HG02759 (cell line): Measurements from ENCODE around the gene DCP2.
"Not testable (repeated sequence)": the region's sequence is repeated elsewhere in the genome, so short reads cannot be mapped to it uniquely, and the experiment has no call there.

Experiments used
- ATAC-seq: cut with Tn5 transposase; IDR thresholded peaks from one replicate; pipeline ENCODE4 v1.9.1; 2021; ENCODE audit warnings: mild to moderate bottlenecking, moderate library complexity; ENCODE audit not compliant: unreplicated experiment

The DCP2 gene

DNA sequence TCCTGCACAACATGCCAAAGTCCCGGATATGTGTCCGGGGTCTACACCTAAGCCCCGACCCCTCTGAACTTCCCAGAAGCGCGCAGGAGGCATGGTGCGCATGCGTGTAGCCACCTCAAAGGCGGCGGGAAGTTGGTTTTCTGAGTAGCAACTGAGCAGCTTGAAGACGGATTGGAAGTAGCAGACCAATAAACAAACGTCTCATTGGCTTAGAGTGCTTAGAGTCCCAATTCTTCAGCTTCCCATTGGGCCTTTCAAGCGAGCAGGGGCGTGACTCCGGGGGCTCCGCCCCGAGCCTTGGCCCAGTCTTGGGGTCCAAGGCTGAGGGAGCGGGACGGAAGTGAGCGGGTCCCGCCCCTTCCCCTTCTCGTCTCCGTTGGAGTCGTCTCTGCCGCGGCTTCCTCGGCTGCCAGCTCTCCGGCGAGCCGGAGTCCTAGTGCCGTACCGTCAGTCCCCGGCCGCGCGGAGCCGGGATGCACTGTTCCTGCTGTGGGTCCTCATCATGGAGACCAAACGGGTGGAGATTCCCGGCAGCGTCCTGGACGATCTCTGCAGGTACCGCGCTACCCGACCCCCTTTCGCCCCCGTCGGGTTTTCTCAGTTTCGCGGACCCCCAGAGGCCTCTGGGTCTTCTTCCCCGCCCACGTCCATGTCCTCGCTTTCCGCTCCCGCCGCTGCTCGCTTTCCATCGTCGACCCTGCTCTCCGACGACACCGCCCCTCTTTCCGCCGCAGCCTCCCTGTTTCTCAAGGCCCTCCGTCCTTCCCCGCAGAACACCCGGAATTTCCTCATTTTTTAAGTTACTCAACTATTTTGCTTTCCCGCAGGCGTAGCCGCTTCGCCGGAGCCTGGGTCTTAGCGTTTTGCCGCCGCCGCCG lies at the start of gene DCP2:
Gene DCP2 (plus strand): TSS at position 367 of the 878 bp plus-strand sequence. CDS start 136 bp downstream, at position 503.
- peak; percentile 99 for ATAC-seq

DNA sequence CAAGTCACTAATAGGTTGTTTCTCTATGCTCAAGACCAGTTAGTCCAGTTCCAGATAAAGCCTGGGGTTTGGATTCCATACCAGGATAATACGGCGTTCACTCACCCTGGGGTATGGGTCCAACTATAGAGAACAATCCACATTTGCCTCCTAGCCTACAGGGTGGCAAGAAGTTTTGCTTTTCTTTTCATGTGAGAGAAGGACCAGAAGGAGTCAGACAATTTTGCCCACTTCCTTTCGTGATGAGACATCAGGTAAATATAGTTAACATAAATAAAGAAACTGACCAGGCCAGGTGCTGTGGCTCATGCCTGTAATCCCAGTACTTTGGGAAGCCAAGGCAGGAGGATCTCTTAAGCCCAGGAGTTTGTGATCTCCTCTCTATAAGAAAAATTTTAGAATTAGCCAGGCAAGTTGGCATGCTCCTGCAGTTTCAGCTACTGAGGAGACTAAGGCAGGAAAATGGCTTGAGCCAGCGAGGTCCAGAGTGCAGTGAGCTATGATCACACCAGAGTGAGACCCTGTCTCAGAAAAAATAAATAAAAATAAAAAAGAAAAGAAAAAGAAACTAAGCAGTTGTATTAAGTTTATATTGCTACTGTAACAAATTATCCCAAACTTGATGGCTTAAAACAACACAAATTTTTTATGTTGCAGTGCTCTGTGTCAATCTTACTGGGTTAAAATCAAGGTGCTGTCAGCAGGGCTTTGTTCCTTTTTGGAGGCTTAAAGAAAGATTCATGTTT lies 47.1 kb upstream of the DCP2 start:
- ATAC-seq = peak; percentile 73

DNA sequence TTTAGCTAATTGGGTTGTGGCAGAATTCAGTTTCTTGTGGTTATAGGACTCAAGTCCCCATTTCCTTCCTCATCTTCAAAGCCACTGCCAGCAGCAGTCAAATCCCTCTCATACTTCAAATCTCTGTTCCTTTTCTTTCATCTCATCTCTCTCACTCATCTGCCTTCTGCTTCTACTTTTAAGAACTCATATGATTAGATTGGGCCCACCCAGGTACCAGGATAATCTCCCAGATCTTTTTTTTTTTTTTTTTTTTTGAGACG lies 46.6 kb upstream of the DCP2 start:
- ATAC-seq = peak; percentile 32

DNA sequence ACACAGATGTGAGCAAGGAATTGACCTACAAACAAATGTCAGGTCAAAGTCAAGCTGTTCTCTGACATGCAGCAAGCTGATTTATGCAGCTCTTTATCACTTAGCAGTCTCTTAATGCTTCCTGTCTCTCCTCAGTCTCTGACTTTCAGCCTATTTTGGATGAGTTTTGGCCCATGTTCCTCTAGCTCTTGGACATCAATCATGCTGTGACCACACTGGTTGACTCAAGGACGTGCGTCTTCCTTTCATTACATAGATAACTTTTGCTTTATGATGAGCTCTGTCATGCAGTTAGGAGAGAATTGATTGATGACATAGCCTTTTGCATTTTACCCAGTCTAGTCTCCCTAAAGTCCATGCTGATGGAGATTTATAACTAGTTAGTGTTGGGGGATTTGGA lies 45.1 kb upstream of the DCP2 start:
- ATAC-seq = no peak

DNA sequence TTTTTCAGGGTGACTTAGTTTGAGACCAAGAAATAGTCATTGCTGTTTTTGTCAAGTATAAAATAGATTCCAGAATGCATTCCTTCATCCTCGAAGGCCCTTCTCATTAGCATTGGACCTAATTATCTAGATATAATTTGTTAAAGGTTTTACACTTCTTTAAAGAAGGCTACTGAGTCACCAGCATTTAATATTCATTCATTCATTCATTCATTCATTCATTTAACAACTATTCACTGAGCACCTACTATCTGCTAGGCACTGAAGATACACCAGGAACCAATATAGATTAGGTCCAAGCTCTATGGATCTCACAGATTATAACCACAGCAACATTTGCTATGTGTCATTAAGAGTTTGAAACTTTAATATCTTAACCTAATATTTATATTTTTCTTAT lies 43.5 kb upstream of the DCP2 start:
- no peak for ATAC-seq

DNA sequence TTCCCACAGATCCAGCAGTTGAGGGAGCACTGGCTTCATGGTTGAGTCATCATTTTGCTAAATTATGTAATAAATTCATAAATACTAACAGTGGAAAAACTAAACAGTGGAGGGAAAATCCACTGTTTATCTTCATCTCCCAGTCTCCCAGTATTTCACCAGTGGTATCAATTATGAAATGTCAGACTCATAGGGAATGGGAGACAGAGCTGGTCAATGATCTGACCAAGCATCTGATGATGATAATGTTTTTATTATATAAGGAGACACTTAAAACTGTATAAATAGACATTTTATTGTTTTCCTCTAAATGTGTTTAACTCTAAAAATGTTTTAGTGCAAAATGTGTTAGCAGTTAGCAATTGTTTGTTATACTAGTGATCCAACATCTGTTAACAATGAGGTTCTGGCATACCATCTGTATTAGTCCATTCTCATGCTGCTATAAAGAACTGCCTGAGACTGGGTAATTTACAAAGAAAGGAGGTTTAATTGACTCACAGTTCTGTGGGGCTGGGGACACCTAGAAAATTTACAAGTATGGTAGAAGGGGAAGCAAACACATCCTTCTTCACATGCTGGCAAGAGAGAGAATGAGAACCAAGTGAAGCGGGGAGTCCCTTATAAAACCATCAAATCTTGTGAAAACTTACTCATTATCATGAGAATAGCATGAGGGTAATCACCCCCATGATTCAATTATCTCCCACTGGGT lies 42.8 kb upstream of the DCP2 start:
- no peak for ATAC-seq

DNA sequence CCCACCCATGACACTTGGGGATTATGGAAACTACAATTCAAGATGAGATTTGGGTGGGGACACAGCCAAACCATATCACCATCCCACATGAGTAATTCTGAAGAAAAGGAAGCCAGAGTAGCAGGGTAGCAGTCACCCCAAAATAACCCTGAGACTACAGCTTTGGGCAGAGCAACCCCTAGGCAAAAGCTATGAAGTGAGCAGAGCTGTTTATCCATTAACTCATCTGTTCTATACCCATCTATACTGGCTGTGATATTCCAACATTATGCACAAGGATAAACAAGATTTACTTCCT lies 42.3 kb upstream of the DCP2 start:
- no peak for ATAC-seq

DNA sequence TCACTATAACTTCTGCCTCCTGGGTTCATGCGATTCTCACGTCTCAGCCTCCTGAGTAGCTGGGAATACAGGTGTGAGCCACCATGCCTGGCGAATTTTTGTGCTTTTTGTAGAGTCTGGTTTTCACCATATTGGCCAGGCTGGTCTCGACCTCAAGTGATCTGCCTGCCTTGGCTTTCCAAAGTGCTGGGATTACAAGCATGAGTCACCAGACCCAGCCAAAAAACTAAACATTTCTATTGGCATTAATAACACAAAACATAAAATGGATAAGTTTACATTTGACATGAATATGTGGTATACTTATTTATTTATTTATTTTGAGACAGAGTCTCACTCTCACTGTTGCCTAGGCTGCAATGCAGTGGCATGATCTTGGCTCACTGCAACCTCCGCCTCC lies 40.9 kb upstream of the DCP2 start:
- ATAC-seq = no peak

DNA sequence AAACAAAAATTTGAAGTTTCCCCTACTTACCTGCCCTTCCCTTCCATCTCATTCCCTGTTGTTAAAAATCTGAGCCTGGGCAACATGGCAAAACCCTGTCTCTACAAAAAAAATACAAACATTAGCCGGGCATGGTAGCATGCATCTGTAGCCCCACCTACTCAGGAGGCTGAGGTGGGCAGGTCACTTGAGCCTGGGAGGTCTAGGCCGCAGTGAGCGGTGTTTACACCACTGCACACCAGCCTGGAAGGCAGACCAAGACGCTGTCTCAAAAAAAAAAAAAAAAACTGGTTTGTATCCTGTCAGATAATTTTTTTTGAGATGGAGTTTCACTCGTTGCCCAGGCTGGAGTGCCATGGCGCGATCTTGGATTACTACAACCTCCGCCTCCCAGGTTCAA lies 38.3 kb upstream of the DCP2 start:
- no peak for ATAC-seq

DNA sequence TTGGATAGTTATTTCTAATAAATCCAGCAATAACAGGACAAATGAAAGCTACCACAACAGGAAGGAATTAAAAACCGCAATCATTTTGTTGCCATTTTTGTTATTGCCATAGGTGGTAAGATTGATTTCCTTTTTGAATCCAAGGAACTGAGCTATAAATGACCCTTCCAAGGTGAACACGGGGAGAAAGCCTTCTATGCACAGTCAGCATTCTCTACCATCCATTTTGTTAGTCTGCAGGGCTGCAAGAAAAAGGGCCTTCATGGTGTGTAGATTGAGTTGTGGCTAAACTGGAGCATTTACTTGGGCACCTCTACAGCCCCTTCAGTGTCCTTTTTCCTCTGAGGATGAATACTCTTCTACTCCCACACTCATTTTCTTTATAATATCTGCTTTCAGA lies 35.9 kb upstream of the DCP2 start:
- ATAC-seq = no peak

DNA sequence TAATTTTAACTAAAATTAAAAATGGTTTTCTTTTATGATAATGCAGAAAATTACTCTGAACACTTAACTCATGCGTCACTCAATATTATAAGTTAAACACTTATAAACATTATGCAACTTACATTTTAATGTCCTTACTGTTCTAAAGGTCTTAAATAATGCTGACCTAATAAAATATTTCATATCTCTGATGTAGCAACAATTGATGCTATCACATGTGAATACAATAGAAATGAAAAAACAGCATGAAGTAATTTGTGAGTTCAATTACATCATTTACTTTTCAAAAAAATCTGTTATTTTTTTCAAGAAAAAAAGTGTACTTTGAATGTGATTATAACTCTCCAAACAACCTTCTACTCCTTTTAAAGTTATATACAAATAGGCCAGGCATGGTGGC lies 28.1 kb upstream of the DCP2 start:
- no peak for ATAC-seq

DNA sequence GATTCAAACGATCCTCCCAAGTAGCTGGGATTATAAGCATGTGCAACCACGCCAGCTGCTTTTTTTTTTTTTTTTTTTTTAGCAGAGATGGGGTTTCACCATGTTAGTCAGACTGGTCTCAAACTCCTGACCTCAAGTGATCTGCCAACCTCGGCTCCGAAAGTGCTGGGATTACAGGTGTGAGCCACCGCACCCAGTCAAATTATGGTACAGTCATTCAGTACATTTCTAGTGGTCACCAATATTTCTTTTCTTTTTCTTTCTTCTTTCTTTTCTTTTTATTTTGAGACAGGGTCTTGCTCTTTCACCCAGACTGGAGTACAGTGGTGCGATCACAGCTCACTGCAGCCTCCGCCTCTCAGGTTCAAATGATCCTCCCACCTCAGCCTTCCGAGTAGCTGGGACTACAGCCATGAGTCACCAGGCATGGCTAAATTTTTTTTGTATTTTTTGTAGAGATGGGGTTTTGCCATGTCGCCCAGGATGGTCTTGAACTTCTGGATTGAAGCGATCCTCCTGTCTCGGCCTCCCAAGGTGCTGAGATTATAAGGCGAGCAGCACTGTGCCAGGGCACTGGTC lies 25.4 kb upstream of the DCP2 start:
- ATAC-seq = peak; percentile 87

DNA sequence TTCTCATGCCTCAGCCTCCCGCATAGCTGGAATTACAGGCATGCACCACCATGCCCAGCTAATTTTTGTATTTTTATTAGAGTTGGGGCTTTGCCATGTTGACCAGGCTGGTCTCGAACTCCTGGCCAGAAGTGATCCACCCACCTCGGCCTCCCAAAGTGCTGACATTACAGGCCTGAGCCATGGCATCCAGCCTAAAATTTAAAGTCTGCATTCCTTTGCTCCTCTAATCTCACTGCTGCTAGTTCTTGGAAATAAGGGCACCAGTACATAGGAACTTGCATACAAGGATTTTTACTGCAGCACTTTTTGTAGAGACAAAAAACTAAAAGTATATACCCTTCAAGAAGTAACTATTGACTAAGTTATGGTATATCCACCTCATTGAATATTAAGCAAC lies 20.0 kb upstream of the DCP2 start:
- ATAC-seq = no peak

DNA sequence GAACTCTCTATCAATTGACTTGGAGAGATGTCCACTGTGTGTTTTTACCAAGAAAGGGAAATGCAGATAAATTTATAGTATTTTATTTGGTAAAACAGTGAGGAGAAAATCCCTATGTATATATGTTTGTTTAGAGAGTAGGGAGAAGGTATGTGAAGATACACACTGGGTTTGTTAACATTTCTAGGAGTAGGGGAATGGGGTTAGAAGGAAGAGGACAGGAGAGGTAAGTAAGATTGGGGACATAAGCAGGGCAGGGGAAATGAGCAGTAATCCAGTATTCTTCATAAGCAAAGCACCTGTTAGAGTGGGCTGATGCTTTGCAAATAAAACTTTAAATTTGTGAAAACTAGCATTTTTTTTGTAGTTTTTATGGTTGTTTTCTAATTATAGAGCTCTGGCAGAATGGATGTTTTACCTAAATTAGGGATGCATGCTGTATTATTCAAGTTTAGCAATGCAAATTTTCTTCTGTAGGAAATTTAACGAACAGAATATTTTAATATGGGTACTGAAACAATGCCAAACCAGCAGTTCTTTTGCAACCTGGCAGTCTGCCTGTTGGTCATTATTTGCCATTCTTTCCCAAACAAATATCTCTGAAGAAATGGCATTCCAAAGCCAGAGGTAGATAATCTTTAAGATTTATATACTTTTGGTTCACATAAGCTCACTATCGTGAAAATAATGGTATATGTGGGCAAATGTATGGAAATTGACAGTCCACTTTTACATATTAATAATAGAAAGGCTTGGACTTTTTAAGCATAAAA lies 19.4 kb upstream of the DCP2 start:
- ATAC-seq = no peak

DNA sequence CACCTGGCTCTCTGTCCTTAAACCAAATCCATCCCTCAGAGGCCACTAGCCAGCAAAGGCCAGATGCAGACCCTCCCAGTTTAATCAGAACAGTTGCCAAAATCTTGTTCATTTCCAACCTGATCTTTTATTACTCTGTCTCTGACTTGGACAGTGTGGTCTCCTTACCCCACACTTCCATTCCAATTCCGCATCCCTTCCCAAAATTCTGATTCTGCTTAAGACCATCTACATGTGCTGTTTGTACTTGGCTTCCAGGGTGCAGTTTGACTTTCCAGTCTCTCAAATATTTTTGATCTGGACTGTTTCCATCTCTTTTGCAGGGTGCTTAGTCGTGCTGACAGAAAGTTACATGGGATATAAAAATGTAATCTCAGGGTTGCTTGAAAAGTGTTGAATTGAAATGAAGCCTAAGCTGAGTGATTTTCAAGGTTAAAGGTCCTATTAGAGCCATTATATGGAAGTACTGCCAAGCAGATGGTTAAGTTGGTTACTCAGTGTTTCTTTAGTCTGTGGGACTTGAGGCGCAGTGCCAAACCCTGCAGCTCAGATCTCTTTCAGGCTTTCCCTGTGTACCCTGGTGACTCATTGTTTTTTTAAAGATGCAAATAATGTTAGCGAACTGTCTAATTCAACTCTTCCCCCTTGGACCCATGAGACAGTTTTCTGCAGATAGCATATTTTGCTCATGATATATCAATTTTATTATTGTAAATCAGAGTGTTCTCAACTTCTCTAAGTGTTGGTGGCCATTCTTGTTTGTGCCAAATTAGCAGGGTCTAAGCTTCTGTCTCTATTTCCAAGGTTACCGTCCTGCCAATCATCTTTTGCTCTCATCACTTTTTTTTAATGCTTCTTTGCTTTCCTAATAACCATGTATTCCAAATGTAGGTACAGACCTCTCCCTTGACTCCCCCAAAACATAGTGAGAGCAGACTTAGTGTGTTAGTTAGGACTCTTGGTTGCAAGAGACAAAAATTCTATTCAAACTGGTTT lies 18.2 kb upstream of the DCP2 start:
- peak; percentile 90 for ATAC-seq

DNA sequence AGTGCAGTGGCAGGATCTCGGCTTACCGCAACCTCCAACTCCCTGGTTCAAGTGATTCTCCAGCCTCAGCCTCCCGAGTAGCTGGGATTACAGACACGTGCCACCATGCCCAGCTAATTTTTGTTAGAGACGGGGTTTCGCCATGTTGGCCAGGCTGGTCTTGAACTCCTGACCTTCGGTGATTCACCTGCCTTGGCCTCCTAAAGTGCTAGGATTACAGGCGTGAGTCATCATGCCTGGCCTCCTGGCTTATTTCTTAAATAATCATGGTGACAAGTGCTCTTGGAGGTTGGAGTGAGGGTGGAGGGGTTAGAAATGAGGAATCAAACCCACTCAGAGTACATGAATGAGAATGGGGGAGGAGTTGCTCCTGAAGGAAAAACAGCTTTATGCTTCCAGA lies 16.7 kb upstream of the DCP2 start:
- not testable (repeated sequence) for ATAC-seq

DNA sequence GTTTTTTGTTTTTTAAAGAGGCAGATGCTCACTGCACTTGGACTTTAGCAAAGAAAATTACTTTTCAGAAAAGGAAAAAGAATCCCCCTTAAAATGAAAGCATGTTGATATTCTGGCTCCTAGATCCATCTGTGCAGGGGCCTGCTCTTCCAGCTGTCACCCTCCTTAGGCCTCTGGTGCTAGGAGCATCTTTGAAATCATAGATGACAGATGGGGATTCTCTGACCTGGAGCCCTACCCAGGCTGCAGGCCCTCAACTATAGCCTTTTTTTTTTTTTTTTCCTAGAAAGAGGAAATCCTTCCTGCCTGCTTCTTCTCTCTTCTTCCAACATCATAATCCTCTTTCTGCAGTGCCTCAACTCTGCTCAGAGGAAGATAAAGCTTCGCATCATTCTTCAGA lies 16.3 kb upstream of the DCP2 start:
- no peak for ATAC-seq

DNA sequence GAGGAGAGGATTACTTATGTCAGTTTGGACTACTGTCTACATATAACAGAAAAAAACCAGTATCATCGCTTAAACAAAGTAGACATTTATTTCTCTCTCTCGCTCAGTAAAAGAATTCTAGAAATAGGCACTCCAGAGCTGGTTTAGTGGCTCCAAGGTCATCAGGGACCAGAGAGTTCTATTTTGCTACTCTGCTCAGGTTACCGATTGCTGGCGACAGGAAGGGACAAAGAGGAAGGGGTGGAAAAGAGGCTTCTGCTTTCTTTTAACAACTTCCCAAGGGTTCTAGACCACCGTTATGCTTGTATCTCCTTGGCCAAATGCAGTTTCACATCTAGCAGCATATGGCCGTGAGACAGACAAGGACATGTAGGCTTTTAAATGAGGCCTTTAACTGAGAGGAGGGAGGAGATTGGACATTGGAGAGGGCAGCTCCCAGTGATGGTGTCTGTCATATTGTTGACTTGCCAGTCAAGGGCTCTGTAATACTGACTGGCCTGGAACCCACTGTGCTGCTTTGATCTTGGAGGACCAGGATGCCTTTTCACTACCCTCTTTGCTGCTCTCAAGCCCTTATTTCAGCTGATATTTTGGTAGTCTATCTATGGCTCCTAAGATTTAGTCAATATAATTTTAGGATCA lies 15.6 kb upstream of the DCP2 start:
- ATAC-seq = no peak

DNA sequence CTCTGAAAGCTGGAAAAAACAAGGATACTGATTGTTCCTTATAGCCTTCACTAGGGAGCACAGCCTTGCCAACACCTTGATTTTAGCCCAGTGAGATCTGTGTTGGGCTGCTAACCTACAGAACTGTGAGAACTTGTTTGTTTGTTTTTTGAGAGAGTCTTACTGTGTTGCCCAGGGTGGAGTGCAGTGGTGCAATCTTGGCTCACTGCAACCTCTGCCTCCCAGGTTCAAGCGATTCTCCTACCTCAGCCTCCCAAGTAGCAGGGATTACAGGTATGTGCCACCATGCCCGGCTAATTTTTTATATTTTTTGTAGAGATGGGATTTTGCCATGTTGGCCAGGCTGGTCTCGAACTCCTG lies 13.2 kb upstream of the DCP2 start:
- ATAC-seq = not testable (repeated sequence)
